KOPT-K1 (cell line): ENCODE measurements around the gene SH3RF3.

Source experiments
- H3K27ac ChIP-seq: fragments of 200-600 bp; sonication (generic); 2 replicates; pipeline ENCODE4 v1.5.1; 2016; ENCODE audit warnings: antibody characterized with exemption, mild to moderate bottlenecking, low read depth, low read length; ENCODE audit not compliant: poor library complexity, severe bottlenecking
- H3K36me3 ChIP-seq: fragments of 200-600 bp; sonication (generic); 2 replicates; pipeline ENCODE4 v1.5.1; 2017; ENCODE audit warnings: antibody characterized with exemption, mild to moderate bottlenecking, low read length, moderate library complexity; ENCODE audit not compliant: insufficient read depth
- H3K9me3 ChIP-seq: fragments of 200-600 bp; sonication (generic); 2 replicates; pipeline ENCODE4 v1.5.1; 2017; ENCODE audit warnings: antibody characterized with exemption, low read length, mild to moderate bottlenecking; ENCODE audit not compliant: insufficient read depth, poor library complexity, severe bottlenecking

SH3RF3 gene

GRCh38 chr2:109453371-109453995 lies 324.5 kb downstream of the SH3RF3 start:
- H3K9me3 ChIP-seq: no peaks in the 10 kb centered on the region
- H3K36me3 ChIP-seq: no peaks in the 10 kb centered on the region
- H3K27ac ChIP-seq: no peak overlapping the region

- Histone ChIP-seq H3K27ac (no peak overlapping the region), H3K9me3 (no peaks in the 10 kb centered on the region), H3K36me3 (no peaks in the 10 kb centered on the region)
Measured at GRCh38 chr2:109454304-109454703, 325.3 kb downstream of the SH3RF3 start.

GRCh38 chr2:109454765-109455394 lies 325.9 kb downstream of the SH3RF3 start:
- no peaks in the 10 kb centered on the region for H3K36me3 ChIP-seq
- no peak overlapping the region for H3K27ac ChIP-seq
- no peaks in the 10 kb centered on the region for H3K9me3 ChIP-seq

GRCh38 chr2:109455731-109456691 lies 327.0 kb downstream of the SH3RF3 start:
- Histone ChIP-seq H3K36me3 (no peaks in the 10 kb centered on the region), H3K27ac (no peak overlapping the region), H3K9me3 (no peaks in the 10 kb centered on the region)

- no peak overlapping the region for H3K27ac ChIP-seq
Measured at GRCh38 chr2:109456776-109457175, 327.8 kb downstream of the SH3RF3 start.

GRCh38 chr2:109457366-109457765 lies 328.4 kb downstream of the SH3RF3 start:
- no peaks in the 10 kb centered on the region for H3K36me3 ChIP-seq
- no peak overlapping the region for H3K27ac ChIP-seq
- no peaks in the 10 kb centered on the region for H3K9me3 ChIP-seq

More at GRCh38 chr2:109456776-109457175, 327.8 kb downstream of the SH3RF3 start:
- no peaks in the 10 kb centered on the region for H3K9me3 ChIP-seq
- H3K36me3 ChIP-seq: no peaks in the 10 kb centered on the region

- Histone ChIP-seq H3K27ac (no peak overlapping the region), H3K36me3 (no peaks in the 10 kb centered on the region), H3K9me3 (no peaks in the 10 kb centered on the region)
Measured at GRCh38 chr2:109457794-109458193, 328.8 kb downstream of the SH3RF3 start.

GRCh38 chr2:109458512-109458911 lies 329.5 kb downstream of the SH3RF3 start:
- H3K9me3 ChIP-seq: no peaks in the 10 kb centered on the region
- no peak overlapping the region for H3K27ac ChIP-seq
- H3K36me3 ChIP-seq: no peaks in the 10 kb centered on the region

GRCh38 chr2:109459485-109459884 lies 330.5 kb downstream of the SH3RF3 start:
- H3K27ac ChIP-seq: no peak overlapping the region
- H3K36me3 ChIP-seq: no peaks in the 10 kb centered on the region
- no peaks in the 10 kb centered on the region for H3K9me3 ChIP-seq

GRCh38 chr2:109460553-109461324 lies 331.7 kb downstream of the SH3RF3 start:
- no peaks in the 10 kb centered on the region for H3K36me3 ChIP-seq
- H3K9me3 ChIP-seq: no peaks in the 10 kb centered on the region
- H3K27ac ChIP-seq: no peak overlapping the region

GRCh38 chr2:109463236-109463635 lies 334.2 kb downstream of the SH3RF3 start:
- H3K9me3 ChIP-seq: no peaks in the 10 kb centered on the region
- no peaks in the 10 kb centered on the region for H3K36me3 ChIP-seq
- no peak overlapping the region for H3K27ac ChIP-seq

- Histone ChIP-seq H3K36me3 (no peaks in the 10 kb centered on the region), H3K9me3 (no peaks in the 10 kb centered on the region), H3K27ac (no peak overlapping the region)
Measured at GRCh38 chr2:109463891-109464290, 334.9 kb downstream of the SH3RF3 start.

GRCh38 chr2:109466674-109467575 lies 337.9 kb downstream of the SH3RF3 start:
- no peaks in the 10 kb centered on the region for H3K36me3 ChIP-seq
- no peaks in the 10 kb centered on the region for H3K9me3 ChIP-seq
- no peak overlapping the region for H3K27ac ChIP-seq

GRCh38 chr2:109467701-109468100 lies 338.7 kb downstream of the SH3RF3 start:
- Histone ChIP-seq H3K27ac (no peak overlapping the region), H3K9me3 (no peaks in the 10 kb centered on the region), H3K36me3 (no peaks in the 10 kb centered on the region)
